Gastrocnemius medialis (tissue), 4 donors: Measurements from ENCODE around the gene OBP2A.

ENCODE experiments used
- POLR2A ChIP-seq, 2 donors: fragments of 450-650 bp; IDR thresholded peaks; one replicate each; pipeline ENCODE4 v1.6.1; 2017; ENCODE audit warnings: antibody characterized with exemption in 2 of 2, mild to moderate bottlenecking in 2 of 2, moderate library complexity in 2 of 2
- TF ChIP-seq, protein P1 (sequence below), 5 experiments: fragments of 450-650 bp in 3 of 5; fragments of 200-600 bp in 2 of 5; sonication (generic) in 2 of 5; IDR thresholded peaks in 4 of 5; conservative IDR thresholded peaks in 1 of 5; 1 replicate in 4 of 5; 2 replicates in 1 of 5; pipeline ENCODE4 v1.5.1; 2016 to 2019; ENCODE audit warnings: antibody characterized with exemption in 5 of 5, mild to moderate bottlenecking in 3 of 5, moderate library complexity in 3 of 5

- TF ChIP-seq, protein P1, sequence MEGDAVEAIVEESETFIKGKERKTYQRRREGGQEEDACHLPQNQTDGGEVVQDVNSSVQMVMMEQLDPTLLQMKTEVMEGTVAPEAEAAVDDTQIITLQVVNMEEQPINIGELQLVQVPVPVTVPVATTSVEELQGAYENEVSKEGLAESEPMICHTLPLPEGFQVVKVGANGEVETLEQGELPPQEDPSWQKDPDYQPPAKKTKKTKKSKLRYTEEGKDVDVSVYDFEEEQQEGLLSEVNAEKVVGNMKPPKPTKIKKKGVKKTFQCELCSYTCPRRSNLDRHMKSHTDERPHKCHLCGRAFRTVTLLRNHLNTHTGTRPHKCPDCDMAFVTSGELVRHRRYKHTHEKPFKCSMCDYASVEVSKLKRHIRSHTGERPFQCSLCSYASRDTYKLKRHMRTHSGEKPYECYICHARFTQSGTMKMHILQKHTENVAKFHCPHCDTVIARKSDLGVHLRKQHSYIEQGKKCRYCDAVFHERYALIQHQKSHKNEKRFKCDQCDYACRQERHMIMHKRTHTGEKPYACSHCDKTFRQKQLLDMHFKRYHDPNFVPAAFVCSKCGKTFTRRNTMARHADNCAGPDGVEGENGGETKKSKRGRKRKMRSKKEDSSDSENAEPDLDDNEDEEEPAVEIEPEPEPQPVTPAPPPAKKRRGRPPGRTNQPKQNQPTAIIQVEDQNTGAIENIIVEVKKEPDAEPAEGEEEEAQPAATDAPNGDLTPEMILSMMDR (IDR thresholded peaks at IDR 0.05 in 4 of 5, conservative IDR thresholded peaks at IDR 0.05 in 1 of 5): no peak
- no peak for TF ChIP-seq POLR2A (IDR thresholded peaks at IDR 0.05)
These were observed 9.3 kb downstream of the OBP2A start for GRCh38 chr9:135555203-135555602.
